GM10248 (cell line): ENCODE measurements around the gene GPRIN1.

ENCODE experiments used
- CTCF ChIA-PET: fragments of 300-600 bp; sonication (Branson Sonifier 250); formaldehyde crosslinking; extraction: SDS; loops from one replicate; lab custom pipeline; 2021; ENCODE audit warnings: antibody characterized with exemption; lab: Yijun Ruan, JAX
- POLR2A ChIA-PET: fragments of 350-650 bp; sonication (Branson Sonifier 250); formaldehyde crosslinking; extraction: SDS; loops from one replicate; lab custom pipeline; 2020; ENCODE audit warnings: antibody characterized with exemption; lab: Yijun Ruan, JAX
- DNase-seq: peaks from one replicate; pipeline ENCODE4 v3.0.0; 2012; ENCODE audit errors: extremely low spot score
- TF ChIP-seq, protein P1 (sequence below): IDR thresholded peaks from 2 replicates; pipeline ENCODE4 v1.5.1; 2012; ENCODE audit warnings: mild to moderate bottlenecking, low read depth; ENCODE audit errors: extremely low read depth, missing control alignments, control extremely low read depth

GPRIN1 gene

DNA sequence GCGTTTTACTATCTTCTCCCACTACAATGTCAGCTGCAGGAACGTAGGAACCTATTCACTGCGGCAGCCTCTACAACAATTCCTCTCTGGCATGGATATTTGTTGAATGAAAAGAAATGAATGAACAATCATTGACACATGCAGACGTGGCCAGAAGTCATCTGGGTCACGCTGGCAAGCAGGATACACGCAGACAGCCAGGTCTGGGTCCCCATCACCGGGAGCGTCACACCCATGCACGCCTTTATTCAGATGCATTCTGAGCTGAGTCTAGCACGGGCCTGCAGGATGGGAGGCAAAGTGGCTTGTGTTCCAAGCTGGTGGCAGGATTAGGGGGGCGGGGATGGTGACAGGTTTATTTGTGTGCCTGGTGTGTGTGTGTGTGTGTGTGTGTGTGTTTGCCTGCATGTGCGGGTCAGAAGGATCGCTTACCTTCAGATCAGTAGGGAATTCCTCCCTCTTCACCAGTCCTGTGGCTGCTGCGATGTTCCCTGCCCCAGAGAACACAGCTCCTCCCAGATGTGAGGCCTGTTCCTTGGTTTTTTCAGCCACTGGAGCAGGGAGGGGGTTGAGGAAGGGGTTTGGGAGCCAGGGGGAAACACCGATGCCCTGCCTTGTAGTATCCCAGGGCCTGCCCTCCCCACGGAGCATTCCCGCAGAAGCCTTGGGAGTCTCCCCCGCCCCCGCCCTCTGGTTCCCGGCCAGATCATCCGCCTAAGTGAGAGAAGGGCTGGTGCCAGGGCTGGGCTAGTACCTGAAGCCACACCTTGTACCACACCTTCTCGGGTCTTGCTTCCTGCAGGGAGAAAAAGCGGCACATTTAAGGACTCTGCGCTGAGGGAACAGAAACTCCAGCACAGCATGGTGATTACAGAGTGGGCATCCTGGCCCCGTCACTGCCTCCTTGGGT lies 16.3 kb upstream of the GPRIN1 start:
- POLR2A ChIA-PET: no interaction called here
- TF ChIP-seq, protein P1, sequence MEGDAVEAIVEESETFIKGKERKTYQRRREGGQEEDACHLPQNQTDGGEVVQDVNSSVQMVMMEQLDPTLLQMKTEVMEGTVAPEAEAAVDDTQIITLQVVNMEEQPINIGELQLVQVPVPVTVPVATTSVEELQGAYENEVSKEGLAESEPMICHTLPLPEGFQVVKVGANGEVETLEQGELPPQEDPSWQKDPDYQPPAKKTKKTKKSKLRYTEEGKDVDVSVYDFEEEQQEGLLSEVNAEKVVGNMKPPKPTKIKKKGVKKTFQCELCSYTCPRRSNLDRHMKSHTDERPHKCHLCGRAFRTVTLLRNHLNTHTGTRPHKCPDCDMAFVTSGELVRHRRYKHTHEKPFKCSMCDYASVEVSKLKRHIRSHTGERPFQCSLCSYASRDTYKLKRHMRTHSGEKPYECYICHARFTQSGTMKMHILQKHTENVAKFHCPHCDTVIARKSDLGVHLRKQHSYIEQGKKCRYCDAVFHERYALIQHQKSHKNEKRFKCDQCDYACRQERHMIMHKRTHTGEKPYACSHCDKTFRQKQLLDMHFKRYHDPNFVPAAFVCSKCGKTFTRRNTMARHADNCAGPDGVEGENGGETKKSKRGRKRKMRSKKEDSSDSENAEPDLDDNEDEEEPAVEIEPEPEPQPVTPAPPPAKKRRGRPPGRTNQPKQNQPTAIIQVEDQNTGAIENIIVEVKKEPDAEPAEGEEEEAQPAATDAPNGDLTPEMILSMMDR: no peak
- DNase-seq: no peak

GRCh38 chr5:176625512-176625911 lies 15.6 kb upstream of the GPRIN1 start:
- ChIA-PET POLR2A (no interaction called here), CTCF (interaction anchor here (1.2 kb wide), 1 partner anchor 17 kb away, joined by 3 read pairs; no protein-coding TSS in a partner anchor)
- DNase-seq: no peak
- TF ChIP-seq, protein P1: no peak

More for the DNA sequence above, 16.3 kb upstream of the GPRIN1 start:
- CTCF ChIA-PET: no interaction called here

DNA sequence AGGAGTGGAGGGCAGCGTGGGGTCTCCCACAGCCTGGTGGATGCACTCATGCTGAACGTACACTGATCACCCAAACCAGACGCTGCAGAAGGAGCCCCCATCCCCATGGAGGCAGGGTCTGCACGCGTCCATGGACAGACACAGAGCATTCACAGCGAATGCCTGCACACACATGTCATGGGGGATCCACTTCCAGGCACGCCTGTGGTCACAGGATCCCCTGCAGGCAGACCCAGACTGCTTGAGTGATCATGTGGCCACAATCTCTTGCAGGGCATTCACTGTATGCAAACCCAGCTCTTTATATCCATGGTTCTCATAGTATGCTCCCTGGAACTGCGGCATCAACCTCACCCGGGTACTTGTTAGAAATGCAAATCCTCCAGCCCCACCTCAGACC lies 15.0 kb upstream of the GPRIN1 start:
- ChIA-PET POLR2A (no interaction called here), CTCF (interaction anchor here (1.2 kb wide), 1 partner anchor 17 kb away, joined by 3 read pairs; no protein-coding TSS in a partner anchor)
- TF ChIP-seq, protein P1: no peak
- DNase-seq: no peak

- TF ChIP-seq, protein P1: no peak
- no peak for DNase-seq
- ChIA-PET POLR2A (no interaction called here), CTCF (no interaction called here)
Observed at GRCh38 chr5:176624142-176624541, 14.2 kb upstream of the GPRIN1 start.

DNA sequence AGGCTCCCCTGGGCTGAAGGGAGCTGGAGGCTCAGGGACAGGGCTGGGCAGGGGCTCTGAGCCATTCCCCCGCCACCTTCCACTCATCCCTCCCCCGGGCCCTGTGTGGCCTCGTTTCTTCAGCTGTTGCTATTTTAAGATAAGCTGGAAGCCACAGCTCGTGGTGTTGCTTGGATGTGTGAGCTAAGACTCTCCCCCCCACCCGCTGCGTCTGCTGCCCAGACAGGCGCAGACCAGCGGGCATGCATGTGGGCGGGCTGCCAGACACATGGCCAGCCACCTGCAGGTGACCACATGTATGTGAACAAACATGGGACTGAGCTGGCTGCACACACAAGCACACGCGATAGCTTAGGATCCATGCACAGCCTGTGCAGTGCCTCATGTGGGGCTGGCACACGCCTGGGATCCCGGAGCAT lies 11.7 kb upstream of the GPRIN1 start:
- DNase-seq: no peak
- POLR2A ChIA-PET: no interaction called here
- TF ChIP-seq, protein P1: no peak
- CTCF ChIA-PET: interaction anchor here (0.8 to 1.6 kb wide), 8 partner anchors 9 to 204 kb away, joined by 3 to 11 read pairs (median 3); no protein-coding TSS in a partner anchor

DNA sequence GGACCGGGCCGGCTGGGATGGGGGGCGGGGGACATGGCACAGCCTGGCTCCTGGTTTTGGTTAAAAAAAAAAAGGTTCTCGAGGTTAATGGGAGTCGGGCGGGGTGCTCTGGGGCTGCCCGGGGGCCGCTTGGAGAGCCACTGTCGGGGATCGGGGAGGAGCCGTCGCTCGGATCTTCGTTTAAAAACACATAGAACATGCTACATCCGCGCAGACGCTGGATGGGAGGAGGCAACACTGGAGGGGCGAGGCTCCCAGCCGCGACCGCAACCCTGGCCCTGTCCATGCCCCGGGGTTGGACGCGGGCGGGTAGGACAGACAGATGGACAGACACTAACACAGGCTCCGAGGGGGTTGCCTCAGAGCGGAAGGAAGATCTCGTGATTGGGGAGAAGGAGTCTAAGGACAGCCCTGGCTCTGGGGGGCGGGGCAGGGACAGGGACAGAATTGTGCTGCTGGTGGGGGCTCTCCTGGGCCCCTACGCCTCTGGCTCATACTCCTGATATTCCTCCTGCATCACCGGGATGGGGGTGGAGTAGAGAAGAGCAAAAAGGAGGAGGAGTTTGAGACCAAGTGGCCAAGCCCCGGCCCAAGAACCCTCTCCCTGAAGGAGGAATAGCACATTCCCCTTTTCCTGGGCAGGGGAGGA lies 10.5 kb upstream of the GPRIN1 start:
- POLR2A ChIA-PET: no interaction called here
- CTCF ChIA-PET: no interaction called here
- DNase-seq: no peak
- TF ChIP-seq, protein P1: no peak
